Fibroblast of lung (primary cell): ENCODE results near the gene CBL. TPM values are rescaled to one million over a fixed set of nuclear protein-coding genes. Genes with fewer than 3 reads are reported as not detected.

ENCODE experiments used
- DNase-seq, 2 donors: peaks; one replicate each; pipeline versions ENCODE4 v3.0.0 to v3.0.0-alpha.2; 2010; ENCODE audit warnings: low read depth in 2 of 2
- H2AFZ ChIP-seq: 2 replicates; pipeline ENCODE4 v1.5.1; 2012; ENCODE audit warnings: low read length, control low read depth, inconsistent platforms
- H3K27ac ChIP-seq: 2 replicates; pipeline ENCODE4 v1.5.1; 2011; ENCODE audit warnings: low read length, control low read depth; ENCODE audit not compliant: insufficient read depth
- H3K27me3 ChIP-seq: 2 replicates; pipeline ENCODE4 v1.5.1; 2011; ENCODE audit warnings: mild to moderate bottlenecking, low read length; ENCODE audit not compliant: control insufficient read depth, insufficient read depth
- H3K36me3 ChIP-seq: 2 replicates; pipeline ENCODE4 v1.5.1; 2011; ENCODE audit warnings: low read length; ENCODE audit not compliant: control insufficient read depth, insufficient read depth
- H3K4me1 ChIP-seq: 2 replicates; pipeline ENCODE4 v1.5.1; 2011; ENCODE audit warnings: low read length; ENCODE audit not compliant: control insufficient read depth, insufficient read depth; ENCODE audit errors: extremely low read depth
- H3K4me2 ChIP-seq: 2 replicates; pipeline ENCODE4 v1.5.1; 2011; ENCODE audit warnings: low read length, control low read depth; ENCODE audit not compliant: insufficient read depth; ENCODE audit errors: extremely low read depth
- H3K4me3 ChIP-seq, 4 experiments: fragments of 200-600 bp in 1 of 4; sonication (generic) in 1 of 4; replicated peaks in 1 of 4; 2 replicates each; pipeline ENCODE4 v1.5.1; 2011 to 2016; ENCODE audit warnings: low read length in 4 of 4, low read depth in 3 of 4, mild to moderate bottlenecking in 3 of 4, control low read depth in 2 of 4, inconsistent platforms in 1 of 4, mixed read lengths in 1 of 4; ENCODE audit not compliant: insufficient read depth in 1 of 4; ENCODE audit errors: control extremely low read depth in 1 of 4
- H3K79me2 ChIP-seq: 2 replicates; pipeline ENCODE4 v1.5.1; 2012; ENCODE audit warnings: mild to moderate bottlenecking, low read length, inconsistent platforms; ENCODE audit not compliant: control insufficient read depth, insufficient read depth
- H3K9ac ChIP-seq: 2 replicates; pipeline ENCODE4 v1.5.1; 2011; ENCODE audit warnings: mild to moderate bottlenecking, low read length, control low read depth; ENCODE audit not compliant: insufficient read depth
- H3K9me3 ChIP-seq: 2 replicates; pipeline ENCODE4 v1.5.1; 2012; ENCODE audit warnings: low read depth, low read length; ENCODE audit not compliant: control insufficient read depth, insufficient read depth
- H4K20me1 ChIP-seq: 2 replicates; pipeline ENCODE4 v1.5.1; 2011; ENCODE audit warnings: low read length; ENCODE audit not compliant: control insufficient read depth, insufficient read depth; ENCODE audit errors: extremely low read depth
- CTCF ChIP-seq, 2 donors: IDR thresholded peaks in 1 of 2; conservative IDR thresholded peaks in 1 of 2; 1 replicate in 1 of 2; 2 replicates in 1 of 2; pipeline ENCODE4 v1.5.1; 2011 to 2012; ENCODE audit warnings: low read length in 2 of 2, control low read depth in 1 of 2, inconsistent platforms in 1 of 2, low read depth in 1 of 2, mild to moderate bottlenecking in 1 of 2
- EZH2 ChIP-seq: IDR thresholded peaks from 2 replicates; pipeline ENCODE4 v1.5.1; 2012; ENCODE audit warnings: low read length, control low read depth, mild to moderate bottlenecking; ENCODE audit errors: missing control alignments
- polyA plus RNA-seq, 2 donors: library from polyadenylated mRNA; depleted of rRNA in 1 of 2; stranded (reverse) in 1 of 2; unstranded in 1 of 2; fragments of >200 nt; gene quantifications; 2 replicates each; pipeline ENCODE4 v1.2.1, GENCODE V29; 2011 to 2012; ENCODE audit warnings: missing spikeins in 1 of 2
- total RNA-seq: library from RNA; depleted of rRNA; stranded (reverse); fragments of >200 nt; gene quantifications from 2 replicates; pipeline ENCODE4 v1.2.1, GENCODE V29; 2014

CBL gene
- total and polyA plus RNA-seq, 2 donors (not counting 1 experiment from before 2014, with no cell fraction given): 11.1 to 12.4 TPM

GRCh38 chr11:119187123-119187892 is 18.8 kb upstream of the CBL start:
- Histone ChIP-seq H3K4me3 (no peak overlapping the region), H3K4me1 (no peaks in the 10 kb centered on the region), H4K20me1 (no peaks in the 10 kb centered on the region), H3K27me3 (peaks cover 16% of the 10 kb centered on the region), H2AFZ (no peak overlapping the region), H3K27ac (no peak overlapping the region), H3K9me3 (no peaks in the 10 kb centered on the region), H3K4me2 (no peak overlapping the region), H3K79me2 (no peaks in the 10 kb centered on the region), H3K36me3 (no peaks in the 10 kb centered on the region), H3K9ac (no peak overlapping the region)
- no peak for DNase-seq
- no peak for TF ChIP-seq CTCF (conservative IDR thresholded peaks at IDR 0.05 in 1 of 2, IDR thresholded peaks at IDR 0.05 in 1 of 2; ENCODE audit: low read depth in 1 of 2, low read length in 2 of 2)
- TF ChIP-seq EZH2: no peak

- H3K9me3 ChIP-seq: no peaks in the 10 kb centered on the region
- H3K36me3 ChIP-seq: no peaks in the 10 kb centered on the region
Observed at GRCh38 chr11:119188067-119188466, 18.1 kb upstream of the CBL start.

GRCh38 chr11:119188887-119189286 is 17.3 kb upstream of the CBL start:
- Histone ChIP-seq H3K4me1 (no peaks in the 10 kb centered on the region), H3K9ac (no peak overlapping the region), H4K20me1 (no peaks in the 10 kb centered on the region), H3K4me2 (no peak overlapping the region), H3K27ac (no peak overlapping the region), H3K9me3 (no peaks in the 10 kb centered on the region), H3K27me3 (peaks cover 16% of the 10 kb centered on the region), H3K79me2 (no peaks in the 10 kb centered on the region), H3K36me3 (no peaks in the 10 kb centered on the region), H3K4me3 (no peak overlapping the region), H2AFZ (no peak overlapping the region)
- no peak for DNase-seq
- TF ChIP-seq CTCF (conservative IDR thresholded peaks at IDR 0.05 in 1 of 2, IDR thresholded peaks at IDR 0.05 in 1 of 2; ENCODE audit: low read depth in 1 of 2, low read length in 2 of 2) (no peak), EZH2 (no peak)

More at GRCh38 chr11:119188067-119188466, 18.1 kb upstream of the CBL start:
- TF ChIP-seq CTCF (conservative IDR thresholded peaks at IDR 0.05 in 1 of 2, IDR thresholded peaks at IDR 0.05 in 1 of 2; ENCODE audit: low read depth in 1 of 2, low read length in 2 of 2): no peak
- no peak for TF ChIP-seq EZH2
- no peak overlapping the region for H2AFZ ChIP-seq
- no peak overlapping the region for H3K4me3 ChIP-seq
- no peak for DNase-seq
- peaks cover 16% of the 10 kb centered on the region for H3K27me3 ChIP-seq
- H4K20me1 ChIP-seq: no peaks in the 10 kb centered on the region
- no peak overlapping the region for H3K4me2 ChIP-seq
- H3K9ac ChIP-seq: no peak overlapping the region
- H3K79me2 ChIP-seq: no peaks in the 10 kb centered on the region
- no peaks in the 10 kb centered on the region for H3K4me1 ChIP-seq
- H3K27ac ChIP-seq: no peak overlapping the region
